HL-60 (cell line): Measurements from ENCODE around the gene SRF.

Experiments
- GABPA ChIP-seq: IDR thresholded peaks from 2 replicates; pipeline ENCODE4 v1.6.1; 2012; ENCODE audit warnings: low read depth
- POLR2AphosphoS5 ChIP-seq: IDR thresholded peaks from 2 replicates; pipeline ENCODE4 v1.6.1; 2012; ENCODE audit warnings: low read depth
- REST ChIP-seq: IDR thresholded peaks from 2 replicates; pipeline ENCODE4 v1.6.1; 2012; ENCODE audit warnings: low read depth; ENCODE audit not compliant: insufficient replicate concordance
- SPI1 ChIP-seq: IDR thresholded peaks from 2 replicates; pipeline ENCODE4 v1.6.1; 2012; ENCODE audit warnings: low read depth, mild to moderate bottlenecking, borderline replicate concordance
- TF ChIP-seq, protein P1 (sequence below): IDR thresholded peaks from one replicate; pipeline ENCODE4 v1.5.1; 2011; ENCODE audit warnings: low read length, control low read depth, inconsistent platforms; ENCODE audit not compliant: insufficient read depth

DNA sequence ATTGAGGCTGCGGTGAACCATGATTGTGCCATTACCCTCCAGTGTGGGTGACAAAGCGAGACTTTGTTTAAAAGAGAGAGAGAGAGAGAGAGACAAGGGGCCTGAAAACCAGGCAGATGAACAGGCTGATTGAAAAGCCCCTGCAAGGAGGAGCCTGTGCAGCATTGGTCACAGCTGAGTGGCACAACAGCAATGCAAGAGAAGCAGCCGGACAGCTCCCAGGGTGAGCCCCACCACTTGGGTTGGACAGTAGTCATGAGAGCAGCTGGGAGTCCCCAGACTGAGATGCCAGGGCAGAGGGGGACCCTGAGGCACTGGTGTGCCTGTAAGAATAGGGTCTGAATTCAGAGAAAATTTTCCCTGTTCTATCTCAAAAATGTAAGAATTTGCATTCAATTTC, 48.0 kb downstream of the SRF start:
- TF ChIP-seq, protein P1, sequence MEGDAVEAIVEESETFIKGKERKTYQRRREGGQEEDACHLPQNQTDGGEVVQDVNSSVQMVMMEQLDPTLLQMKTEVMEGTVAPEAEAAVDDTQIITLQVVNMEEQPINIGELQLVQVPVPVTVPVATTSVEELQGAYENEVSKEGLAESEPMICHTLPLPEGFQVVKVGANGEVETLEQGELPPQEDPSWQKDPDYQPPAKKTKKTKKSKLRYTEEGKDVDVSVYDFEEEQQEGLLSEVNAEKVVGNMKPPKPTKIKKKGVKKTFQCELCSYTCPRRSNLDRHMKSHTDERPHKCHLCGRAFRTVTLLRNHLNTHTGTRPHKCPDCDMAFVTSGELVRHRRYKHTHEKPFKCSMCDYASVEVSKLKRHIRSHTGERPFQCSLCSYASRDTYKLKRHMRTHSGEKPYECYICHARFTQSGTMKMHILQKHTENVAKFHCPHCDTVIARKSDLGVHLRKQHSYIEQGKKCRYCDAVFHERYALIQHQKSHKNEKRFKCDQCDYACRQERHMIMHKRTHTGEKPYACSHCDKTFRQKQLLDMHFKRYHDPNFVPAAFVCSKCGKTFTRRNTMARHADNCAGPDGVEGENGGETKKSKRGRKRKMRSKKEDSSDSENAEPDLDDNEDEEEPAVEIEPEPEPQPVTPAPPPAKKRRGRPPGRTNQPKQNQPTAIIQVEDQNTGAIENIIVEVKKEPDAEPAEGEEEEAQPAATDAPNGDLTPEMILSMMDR = no peak
- TF ChIP-seq GABPA = no peak
- TF ChIP-seq POLR2AphosphoS5 = no peak
- TF ChIP-seq REST = no peak
- no peak for TF ChIP-seq SPI1
